C4-2B (cell line): ENCODE measurements around the gene KIF1B.

Experiments
- ZFX ChIP-seq: fragments of 450-650 bp; IDR thresholded peaks from 2 replicates; pipeline ENCODE4 v1.6.1; 2017
- TF ChIP-seq, protein P1 (sequence below): fragments of 450-650 bp; conservative IDR thresholded peaks from 2 replicates; pipeline ENCODE4 v1.5.1; 2017; ENCODE audit warnings: mild to moderate bottlenecking

DNA sequence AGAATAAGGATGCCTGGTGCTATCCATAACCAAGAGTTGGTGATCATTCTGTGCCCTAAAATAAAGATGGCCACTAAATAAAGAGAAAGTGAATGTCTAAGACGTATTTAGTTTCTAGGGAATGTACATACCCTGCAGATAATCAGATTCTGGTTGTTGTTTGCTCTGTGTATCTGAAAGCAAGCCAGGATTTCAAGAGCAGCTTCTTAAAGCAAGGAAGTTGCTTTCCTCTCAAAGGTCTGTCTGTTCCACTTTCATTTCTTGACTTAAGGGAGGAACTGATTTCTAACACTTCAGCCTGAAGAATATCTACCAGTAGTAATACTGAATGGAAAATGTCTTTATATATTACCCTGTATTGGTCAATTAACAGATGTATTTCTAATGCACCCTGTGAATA, 88.8 kb downstream of the KIF1B start:
- TF ChIP-seq, protein P1, sequence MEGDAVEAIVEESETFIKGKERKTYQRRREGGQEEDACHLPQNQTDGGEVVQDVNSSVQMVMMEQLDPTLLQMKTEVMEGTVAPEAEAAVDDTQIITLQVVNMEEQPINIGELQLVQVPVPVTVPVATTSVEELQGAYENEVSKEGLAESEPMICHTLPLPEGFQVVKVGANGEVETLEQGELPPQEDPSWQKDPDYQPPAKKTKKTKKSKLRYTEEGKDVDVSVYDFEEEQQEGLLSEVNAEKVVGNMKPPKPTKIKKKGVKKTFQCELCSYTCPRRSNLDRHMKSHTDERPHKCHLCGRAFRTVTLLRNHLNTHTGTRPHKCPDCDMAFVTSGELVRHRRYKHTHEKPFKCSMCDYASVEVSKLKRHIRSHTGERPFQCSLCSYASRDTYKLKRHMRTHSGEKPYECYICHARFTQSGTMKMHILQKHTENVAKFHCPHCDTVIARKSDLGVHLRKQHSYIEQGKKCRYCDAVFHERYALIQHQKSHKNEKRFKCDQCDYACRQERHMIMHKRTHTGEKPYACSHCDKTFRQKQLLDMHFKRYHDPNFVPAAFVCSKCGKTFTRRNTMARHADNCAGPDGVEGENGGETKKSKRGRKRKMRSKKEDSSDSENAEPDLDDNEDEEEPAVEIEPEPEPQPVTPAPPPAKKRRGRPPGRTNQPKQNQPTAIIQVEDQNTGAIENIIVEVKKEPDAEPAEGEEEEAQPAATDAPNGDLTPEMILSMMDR = no peak
- TF ChIP-seq ZFX = no peak
